Epithelial cell of proximal tubule (primary cell): ENCODE results near the gene CDR2. TPM values are rescaled to one million over a fixed set of nuclear protein-coding genes. Genes with fewer than 3 reads are reported as not detected.
"Not testable (repeated sequence)": the region's sequence is repeated elsewhere in the genome, so short reads cannot be mapped to it uniquely, and the experiment has no call there.

Experiments used
- DNase-seq: peaks from one replicate; pipeline ENCODE4 v3.0.0-alpha.2; 2011; ENCODE audit warnings: low read depth
- H3K4me3 ChIP-seq: 2 replicates; pipeline ENCODE4 v1.5.1; 2011; ENCODE audit warnings: low read depth, mild to moderate bottlenecking, low read length
- total RNA-seq: library from RNA; depleted of rRNA; stranded (reverse); fragments of >200 nt; gene quantifications from 2 replicates; pipeline ENCODE4 v1.2.3, GENCODE V29; 2015
- TF ChIP-seq, protein P1 (sequence below): conservative IDR thresholded peaks from 2 replicates; pipeline ENCODE4 v1.5.1; 2012; ENCODE audit warnings: low read depth, mild to moderate bottlenecking, low read length

Gene CDR2
- total RNA-seq, result 36.1 and 37.0 TPM in 2 replicates

- TF ChIP-seq, protein P1, sequence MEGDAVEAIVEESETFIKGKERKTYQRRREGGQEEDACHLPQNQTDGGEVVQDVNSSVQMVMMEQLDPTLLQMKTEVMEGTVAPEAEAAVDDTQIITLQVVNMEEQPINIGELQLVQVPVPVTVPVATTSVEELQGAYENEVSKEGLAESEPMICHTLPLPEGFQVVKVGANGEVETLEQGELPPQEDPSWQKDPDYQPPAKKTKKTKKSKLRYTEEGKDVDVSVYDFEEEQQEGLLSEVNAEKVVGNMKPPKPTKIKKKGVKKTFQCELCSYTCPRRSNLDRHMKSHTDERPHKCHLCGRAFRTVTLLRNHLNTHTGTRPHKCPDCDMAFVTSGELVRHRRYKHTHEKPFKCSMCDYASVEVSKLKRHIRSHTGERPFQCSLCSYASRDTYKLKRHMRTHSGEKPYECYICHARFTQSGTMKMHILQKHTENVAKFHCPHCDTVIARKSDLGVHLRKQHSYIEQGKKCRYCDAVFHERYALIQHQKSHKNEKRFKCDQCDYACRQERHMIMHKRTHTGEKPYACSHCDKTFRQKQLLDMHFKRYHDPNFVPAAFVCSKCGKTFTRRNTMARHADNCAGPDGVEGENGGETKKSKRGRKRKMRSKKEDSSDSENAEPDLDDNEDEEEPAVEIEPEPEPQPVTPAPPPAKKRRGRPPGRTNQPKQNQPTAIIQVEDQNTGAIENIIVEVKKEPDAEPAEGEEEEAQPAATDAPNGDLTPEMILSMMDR, result no peak
- peak within 1 kb of the TSS; percentile 77 for H3K4me3 ChIP-seq
These were observed at the start of gene CDR2 for GRCh38 chr16:22374311-22375116. Gene CDR2 (minus strand): TSS chr16:22374619. CDS start chr16:22374309, 310 bp downstream.

GRCh38 chr16:22423716-22424115 is 49.3 kb upstream of the CDR2 start:
- DNase-seq, result no peak
- H3K4me3 ChIP-seq, result no peak overlapping the region
- TF ChIP-seq, protein P1, result no peak

More at GRCh38 chr16:22374311-22375116, at the start of gene CDR2:
- DNase-seq, result no peak

- no peak overlapping the region for H3K4me3 ChIP-seq
- no peak for DNase-seq
- TF ChIP-seq, protein P1, result no peak
These were observed 46.7 kb upstream of the CDR2 start for GRCh38 chr16:22421136-22421535.

GRCh38 chr16:22420606-22421135 is 46.3 kb upstream of the CDR2 start:
- H3K4me3 ChIP-seq, result no peak overlapping the region
- no peak for DNase-seq
- TF ChIP-seq, protein P1, result no peak

- TF ChIP-seq, protein P1, result no peak
- DNase-seq, result no peak
- no peak overlapping the region for H3K4me3 ChIP-seq
These were observed 45.5 kb upstream of the CDR2 start for GRCh38 chr16:22419908-22420307.

DNA sequence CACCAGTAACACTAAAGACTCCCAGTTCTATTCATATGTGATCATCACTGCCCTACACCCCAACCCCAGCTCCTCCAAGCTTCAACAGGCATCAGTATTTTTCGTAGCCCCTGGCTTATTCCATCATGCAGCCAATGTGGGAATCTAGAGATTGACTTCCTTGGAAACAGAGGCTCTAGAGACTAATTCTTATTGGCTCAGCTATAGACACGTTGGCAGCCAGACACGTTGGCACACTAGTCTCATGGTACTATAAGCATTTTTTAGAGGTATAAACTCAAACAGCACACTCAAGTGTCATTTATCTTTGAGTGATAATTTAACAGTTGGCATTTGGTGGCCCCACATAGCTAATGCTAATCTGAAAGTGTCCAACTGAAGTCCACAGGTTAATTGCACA is 44.4 kb upstream of the CDR2 start:
- DNase-seq, result no peak

GRCh38 chr16:22417798-22418197 is 43.4 kb upstream of the CDR2 start:
- H3K4me3 ChIP-seq, DNase-seq: not testable (repeated sequence)

More for the DNA sequence above, 44.4 kb upstream of the CDR2 start:
- no peak overlapping the region for H3K4me3 ChIP-seq
- TF ChIP-seq, protein P1, result no peak
